Measurements from ENCODE around the gene STOML1.
"Not testable (repeated sequence)": the region's sequence is repeated elsewhere in the genome, so short reads cannot be mapped to it uniquely, and the experiment has no call there.

STOML1 gene

DNA sequence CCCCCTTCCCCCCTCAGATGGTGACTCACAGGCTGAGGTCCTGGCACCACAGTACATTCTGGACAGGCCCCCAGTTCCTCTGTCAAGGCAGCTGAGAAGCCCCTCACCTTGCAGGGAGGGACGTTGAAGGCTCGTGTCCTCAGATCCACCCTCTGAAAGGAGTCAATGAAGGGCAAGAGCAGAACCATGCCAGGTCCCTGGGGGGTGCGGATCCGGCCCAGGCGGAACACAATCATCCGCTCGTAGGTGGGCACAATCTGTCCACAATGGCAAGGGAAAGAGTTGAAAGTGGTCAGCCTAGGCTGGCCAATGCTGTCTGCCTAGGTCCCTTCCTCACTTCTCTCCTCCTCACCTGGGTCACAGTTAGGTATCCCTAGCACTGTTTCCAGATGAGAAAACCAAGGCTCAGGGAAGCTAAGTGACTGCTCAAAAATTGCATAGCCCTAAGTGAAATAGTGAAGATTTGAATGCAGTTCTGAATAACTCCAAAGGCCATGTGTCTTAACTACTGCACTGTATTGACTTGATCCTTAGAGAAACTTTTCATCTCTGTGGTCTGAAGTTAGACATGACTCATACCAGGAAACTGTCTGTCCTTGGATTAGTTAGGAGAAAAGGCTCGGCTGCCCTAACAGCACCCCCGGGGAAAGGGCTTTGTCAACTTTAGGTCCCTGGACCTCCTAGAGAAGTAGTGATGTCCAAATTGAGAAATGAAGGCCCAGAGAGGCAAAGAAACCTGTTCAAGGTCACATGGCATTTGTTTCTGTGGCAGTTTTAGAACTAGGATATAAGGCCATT, 2.9 kb downstream of the STOML1 start:
- no peak for DNase-seq (ENCODE audit: low read depth, low spot score)
- H3K4me3 ChIP-seq (ENCODE audit: low read length) = no peak overlapping the region

DNA sequence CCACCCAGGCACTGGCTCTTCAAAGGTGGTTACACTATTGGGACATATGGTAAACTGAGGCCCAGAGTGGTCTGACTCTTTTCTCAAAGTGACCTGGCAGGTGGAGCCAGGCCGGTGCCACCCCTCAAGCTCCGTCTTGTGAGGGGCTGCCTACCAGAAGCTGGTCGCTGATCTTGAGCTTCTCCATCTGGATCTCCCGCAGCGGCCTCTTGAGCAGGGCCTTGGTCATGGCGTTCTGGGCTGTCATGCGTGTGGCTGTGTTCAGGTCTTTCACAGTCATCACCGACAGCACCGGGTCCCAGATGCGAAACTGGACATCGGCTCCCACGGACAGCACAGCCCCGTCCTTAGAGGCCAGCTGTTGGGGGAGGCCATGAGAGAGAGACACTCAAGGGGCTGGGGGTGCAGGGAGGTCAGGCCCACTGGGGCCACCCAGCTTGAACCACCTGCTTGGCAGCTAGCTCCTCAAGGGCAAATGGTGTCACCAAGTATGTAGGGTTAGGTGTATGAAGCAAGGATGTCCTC, 3.6 kb downstream of the STOML1 start:
- DNase-seq (ENCODE audit: low read depth, low spot score) = no peak
- H3K4me3 ChIP-seq (ENCODE audit: low read length) = no peak overlapping the region

DNA sequence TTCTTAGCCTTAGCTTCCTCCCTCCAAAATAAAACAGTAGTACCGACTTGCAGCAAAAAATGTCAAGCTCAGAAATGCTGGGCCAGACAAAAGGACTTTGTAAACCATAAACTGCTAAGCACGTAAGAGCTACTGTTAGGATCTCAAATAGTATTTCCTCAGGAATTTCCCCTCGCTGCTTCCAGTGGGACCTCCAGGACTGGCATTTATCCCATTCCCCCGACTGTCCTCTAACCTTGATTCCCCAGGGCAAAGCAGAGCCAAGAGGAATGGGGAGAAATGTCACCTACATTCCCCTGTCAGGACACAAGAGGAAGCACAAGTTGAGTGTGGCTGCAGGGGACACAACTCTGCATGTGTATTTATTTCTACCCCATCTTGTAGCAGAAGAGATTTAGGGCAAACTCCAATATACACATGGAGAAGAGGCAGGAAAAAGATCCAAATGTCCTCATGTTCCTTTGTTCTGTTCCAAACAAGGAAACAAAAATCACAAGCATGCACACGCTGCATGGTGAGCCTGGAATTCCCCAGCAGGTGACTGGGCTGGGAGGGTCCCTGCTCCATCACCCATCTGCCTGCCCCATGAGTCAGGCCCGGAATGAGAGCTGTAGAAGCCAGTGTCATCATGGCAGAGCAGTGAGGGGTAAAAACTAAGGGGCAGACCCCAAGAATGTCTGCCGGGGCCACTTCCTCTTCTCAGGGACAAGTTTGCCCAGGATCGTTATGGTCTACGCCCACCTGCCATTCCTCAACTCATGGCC, 4.2 kb downstream of the STOML1 start:
- no peak for DNase-seq (ENCODE audit: low read depth, low spot score)
- H3K4me3 ChIP-seq (ENCODE audit: low read length) = no peak overlapping the region

DNA sequence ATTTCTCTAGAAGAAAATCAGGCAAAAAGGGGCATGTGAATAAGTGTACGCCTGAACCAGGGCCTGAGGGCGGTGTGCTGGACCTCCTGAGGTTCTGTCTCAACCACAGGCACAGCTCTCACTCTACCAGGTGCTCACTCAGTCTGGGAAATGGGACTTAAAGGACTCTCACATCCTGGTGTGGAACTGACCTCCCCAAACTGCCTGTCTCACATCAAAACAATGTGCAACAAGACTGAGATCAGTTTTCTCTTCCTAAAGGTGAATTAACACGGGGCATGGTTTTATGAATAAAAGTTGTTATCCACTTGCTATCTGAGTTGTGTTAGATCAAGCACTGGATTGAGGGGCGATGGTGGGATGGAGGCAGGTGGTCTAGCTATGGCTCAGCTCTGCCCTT, 4.8 kb downstream of the STOML1 start:
- no peak overlapping the region for H3K4me3 ChIP-seq (ENCODE audit: low read length)
- no peak for DNase-seq (ENCODE audit: low read depth, low spot score)

DNA sequence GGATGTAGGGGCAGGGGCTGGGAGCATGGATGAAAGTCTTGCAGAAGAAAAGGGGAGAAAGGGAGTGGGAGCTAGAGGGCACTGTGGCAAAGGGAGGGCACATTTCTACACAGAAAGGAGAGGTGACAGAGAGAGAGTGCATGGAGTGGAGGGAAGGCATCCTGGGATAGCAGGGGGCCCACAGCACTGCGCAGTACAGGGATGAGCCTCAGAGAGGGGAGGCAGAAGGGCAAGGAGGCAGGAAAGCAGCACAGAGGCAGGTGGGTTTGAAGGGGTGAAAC, 5.4 kb downstream of the STOML1 start:
- DNase-seq (ENCODE audit: low read depth, low spot score) = no peak
- no peak overlapping the region for H3K4me3 ChIP-seq (ENCODE audit: low read length)

DNA sequence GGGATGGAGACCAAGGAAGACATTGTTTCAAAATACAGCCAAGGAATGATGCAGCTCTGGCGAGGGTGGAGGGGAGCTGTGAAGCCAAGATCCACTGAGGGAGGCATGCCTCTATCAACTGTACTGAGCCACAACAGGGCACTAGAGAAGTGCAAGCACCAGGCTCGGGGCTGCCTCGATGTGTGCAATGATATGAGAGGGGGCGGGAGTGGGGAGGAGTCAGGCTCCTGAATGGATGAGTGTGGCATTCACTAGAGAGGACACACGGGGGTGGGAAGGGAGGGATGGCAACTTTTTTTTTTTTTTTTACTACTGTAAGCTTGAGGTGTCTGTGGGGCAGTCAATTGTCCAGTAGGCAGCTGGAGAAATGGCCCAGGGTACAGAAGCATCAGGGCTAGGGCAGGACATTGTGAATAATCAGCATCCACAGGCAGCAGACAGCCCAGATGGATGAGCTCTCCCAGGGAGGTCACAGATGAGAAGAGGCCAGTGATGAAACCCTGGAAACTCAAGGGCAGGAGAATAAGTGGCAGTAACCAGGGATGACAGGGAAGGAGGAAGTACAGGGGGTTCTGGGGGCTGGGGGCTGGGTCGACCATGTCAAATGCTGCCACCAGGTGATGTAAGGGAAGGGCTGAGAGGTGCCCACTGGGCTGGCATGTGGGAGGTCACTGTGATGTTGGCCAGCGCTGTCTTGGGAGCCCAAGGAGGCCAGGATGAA, 5.9 kb downstream of the STOML1 start:
- H3K4me3 ChIP-seq (ENCODE audit: low read length) = no peak overlapping the region
- no peak for DNase-seq (ENCODE audit: low read depth, low spot score)

DNA sequence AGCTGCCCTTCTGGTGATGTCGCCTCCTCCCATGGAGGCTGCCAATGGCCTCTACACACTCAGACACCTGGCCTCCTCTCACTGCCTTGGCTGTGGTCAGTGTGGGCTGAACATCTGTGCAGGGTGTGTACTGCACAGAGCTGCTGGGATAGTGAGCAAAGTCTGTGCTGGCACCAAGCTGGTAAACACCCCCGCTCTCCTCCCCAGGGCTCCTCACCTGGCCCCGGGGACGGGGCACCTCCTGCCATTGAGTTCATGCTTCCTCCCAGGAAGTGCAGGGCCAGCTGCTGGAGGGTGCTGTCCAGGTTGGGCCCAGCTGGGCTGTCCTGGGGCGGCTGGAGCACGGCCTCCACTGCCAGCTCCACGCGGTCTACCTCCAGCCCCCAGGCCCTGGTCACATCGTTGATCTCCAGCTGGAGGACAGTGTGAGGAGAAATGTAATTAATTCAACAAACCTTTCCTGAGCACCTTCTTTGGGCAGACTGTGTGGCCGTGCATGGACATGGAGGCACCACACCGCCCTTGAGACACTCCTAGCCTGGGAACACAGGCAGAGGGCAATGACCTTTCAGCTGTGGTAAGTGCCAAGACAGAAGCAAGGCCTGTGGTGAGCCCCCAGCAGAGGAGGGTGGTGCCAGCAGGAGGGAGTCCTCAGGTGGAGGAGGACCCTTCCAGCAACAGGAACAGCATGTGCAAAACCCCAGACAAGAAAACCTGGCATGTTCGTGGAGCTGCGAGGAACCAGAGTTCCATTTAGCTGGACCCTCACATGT, 6.8 kb downstream of the STOML1 start:
- DNase-seq (ENCODE audit: low read depth, low spot score) = peak; percentile 72
- H3K4me3 ChIP-seq (ENCODE audit: low read length) = no peak overlapping the region

DNA sequence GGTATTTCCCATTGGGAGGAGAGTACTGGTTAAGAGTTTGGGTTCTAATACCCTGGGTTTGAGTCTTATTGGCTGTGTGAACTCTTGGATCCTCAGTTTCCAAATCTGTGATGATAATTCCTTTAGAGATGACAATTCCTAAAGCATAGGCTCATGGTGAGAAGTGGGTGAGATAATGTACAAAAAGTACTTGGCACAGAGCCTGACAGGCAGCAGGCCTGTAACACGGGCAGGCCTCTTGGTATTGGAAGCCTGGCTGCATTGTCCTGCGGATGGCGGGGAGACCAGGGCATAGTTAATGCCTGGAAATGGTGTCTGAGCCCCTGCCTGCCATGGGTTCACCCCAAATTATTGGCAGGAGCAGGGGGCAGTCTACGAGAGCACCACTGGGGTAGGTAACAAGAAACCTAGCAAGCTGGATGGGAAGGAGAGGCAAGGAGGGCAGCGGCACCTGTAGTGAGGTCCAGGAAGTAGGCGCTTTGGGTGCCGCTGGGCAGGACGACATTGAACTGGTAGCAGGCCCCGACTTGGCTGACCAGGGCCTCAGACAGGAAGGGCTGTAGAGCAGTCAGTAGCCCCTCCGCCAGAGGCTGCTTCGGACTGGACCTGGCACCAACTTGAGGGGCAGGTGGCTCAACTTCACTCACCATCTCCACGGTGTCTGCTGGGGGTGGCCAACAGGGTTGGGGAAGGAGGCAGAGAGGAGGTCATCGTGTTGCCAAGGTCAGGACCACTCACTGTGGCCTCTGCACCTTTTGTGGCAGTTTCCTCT, 7.7 kb downstream of the STOML1 start:
- no peak overlapping the region for H3K4me3 ChIP-seq (ENCODE audit: low read length)
- no peak for DNase-seq (ENCODE audit: low read depth, low spot score)

DNA sequence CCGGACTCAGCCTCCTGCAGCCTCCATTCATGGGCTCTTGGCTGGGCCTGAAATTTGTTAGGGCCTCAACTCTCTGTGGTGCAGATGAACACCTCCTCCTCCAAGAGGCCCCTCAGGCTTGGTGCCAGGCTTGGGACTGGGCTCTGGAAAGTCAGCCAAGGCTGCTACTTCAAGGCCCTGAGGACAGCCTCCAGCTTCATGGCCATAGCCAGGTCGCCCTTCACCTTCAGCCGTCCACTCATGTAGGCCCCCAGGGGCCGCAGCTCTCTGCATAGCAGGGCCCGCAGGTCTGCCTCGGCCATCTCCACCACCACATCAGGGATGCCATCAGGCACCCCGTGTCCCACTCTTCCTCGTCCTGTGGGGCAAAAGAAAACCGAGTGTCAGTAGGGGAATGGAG, 8.3 kb downstream of the STOML1 start:
- H3K4me3 ChIP-seq (ENCODE audit: low read length) = no peak overlapping the region
- DNase-seq (ENCODE audit: low read depth, low spot score) = no peak

DNA sequence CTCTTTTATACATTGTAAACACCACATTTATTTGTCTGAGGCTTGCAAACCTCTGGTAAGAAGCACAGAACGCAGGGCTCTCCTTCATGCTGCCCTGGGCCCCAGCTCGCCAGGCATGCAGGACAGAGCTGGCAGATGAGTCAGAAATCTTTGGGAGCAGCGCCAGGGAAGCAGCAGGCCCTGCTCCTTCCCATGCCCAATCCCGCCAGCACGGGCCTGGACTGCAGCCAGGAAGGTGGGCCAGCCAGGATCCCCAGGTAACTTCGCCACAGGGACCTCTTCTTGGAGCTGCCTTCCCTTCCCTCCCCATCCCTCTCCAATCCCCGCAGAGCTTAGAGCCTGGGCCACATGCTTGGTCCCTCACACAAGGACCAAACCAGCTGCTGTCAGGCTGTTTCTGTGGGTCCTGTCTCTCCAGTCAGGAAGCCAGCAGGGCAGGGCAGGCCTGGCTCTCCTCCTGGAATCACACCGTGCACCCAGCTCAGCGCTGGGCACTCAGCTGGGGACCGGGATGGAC, 8.8 kb downstream of the STOML1 start:
- no peak for DNase-seq (ENCODE audit: low read depth, low spot score)
- H3K4me3 ChIP-seq (ENCODE audit: low read length) = no peak overlapping the region

DNA sequence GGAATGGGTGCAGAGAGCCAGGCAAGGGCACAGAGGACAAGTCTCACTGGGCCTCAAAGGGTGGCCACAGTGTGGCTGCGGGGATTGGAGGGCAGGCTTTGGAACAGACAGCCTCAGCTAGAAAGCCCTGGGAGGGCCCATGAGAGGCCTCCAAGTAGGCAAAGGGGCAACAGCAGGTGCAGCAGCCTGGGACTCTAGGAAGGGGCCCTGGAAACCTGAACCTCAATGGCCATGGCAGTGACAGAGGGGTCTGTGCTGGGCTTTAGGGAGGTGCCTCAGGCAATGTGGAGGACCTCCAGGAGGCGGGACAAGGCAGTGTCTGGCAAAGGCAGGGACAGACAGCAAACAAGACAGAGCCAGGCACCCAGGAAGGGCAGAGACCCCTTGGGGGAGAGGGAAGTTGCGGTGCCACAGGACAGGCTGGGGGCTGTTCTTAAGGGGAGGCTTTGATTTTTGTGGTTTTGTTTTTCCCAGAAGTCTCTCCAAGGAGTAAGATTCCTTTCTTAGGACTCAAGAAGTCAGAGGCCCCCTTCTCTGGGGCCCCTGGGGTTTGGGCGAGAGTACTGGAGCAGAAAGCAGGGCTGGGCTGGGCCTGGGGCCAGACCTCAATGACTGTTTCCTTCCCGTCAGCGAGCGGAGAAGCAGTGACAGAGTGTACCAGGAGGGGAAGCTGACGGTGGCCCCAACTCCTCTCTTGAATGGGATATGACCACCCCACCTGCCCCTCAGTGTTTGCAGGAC, 9.7 kb downstream of the STOML1 start:
- DNase-seq (ENCODE audit: low read depth, low spot score) = no peak
- H3K4me3 ChIP-seq (ENCODE audit: low read length) = no peak overlapping the region

DNA sequence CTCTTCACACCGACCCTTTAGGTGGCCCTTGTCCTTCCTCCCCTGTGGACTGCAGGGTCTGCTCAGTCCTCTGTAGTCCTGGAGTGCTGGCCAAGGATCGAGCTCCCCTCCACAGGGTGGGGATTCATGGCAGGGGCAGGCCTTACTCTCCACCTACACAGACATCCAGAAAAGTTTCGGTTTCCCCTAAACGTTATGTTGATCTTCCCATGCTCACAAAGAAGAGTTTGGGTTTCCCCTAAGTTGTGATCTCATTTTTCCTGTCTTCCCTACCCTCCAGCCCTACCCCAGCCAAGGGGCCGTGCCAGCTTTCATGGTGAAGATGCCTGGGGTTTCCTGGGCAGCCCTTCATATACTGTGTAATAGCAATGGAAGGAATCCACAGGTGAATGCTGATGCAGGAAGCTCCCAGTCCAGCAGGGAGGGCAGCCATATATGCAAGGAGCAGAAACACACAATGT, 10.3 kb downstream of the STOML1 start:
- no peak overlapping the region for H3K4me3 ChIP-seq (ENCODE audit: low read length)

DNA sequence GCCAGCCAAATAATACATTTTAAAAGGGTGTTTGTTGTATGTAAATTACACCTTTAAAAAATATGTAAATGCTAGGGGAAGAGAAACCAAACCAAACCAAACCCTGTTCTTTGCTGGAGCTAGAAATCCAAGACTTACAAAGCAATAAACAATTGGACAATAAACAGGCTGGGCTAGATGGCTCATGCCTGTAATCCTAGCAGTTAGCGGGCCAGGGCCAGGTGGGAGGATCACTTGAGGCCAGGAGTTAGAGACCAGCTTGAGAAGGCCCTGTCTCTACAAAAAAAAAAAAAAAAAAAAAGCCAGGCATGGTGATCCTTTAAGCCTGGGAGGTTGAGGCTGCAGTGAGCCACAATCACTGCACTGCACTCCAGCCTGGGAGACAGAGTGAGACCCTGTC, 12.5 kb downstream of the STOML1 start:
- H3K4me3 ChIP-seq (ENCODE audit: low read length) = no peak overlapping the region
- DNase-seq (ENCODE audit: low read depth, low spot score) = no peak

More for the DNA sequence above, 10.3 kb downstream of the STOML1 start:
- DNase-seq (ENCODE audit: low read depth, low spot score) = no peak

DNA sequence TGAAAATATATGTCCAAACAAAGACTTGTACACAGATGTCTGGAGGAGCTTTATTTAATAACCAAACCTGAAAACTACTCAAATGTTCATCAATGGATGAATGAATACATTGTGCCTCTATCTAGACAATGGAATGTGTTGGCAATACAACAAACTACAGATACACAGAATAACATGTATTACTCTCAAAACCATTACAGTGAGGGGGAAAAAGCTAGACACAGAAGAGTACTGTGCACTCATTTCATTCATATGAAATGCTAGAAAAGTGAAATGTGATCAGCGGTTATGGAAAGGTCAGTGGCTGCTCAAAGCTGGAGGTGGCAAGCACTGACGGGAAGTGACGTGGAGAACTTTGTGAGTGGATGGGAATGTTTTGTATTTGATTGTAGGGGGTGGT, 13.2 kb downstream of the STOML1 start:
- H3K4me3 ChIP-seq (ENCODE audit: low read length) = no peak overlapping the region
- DNase-seq (ENCODE audit: low read depth, low spot score) = no peak

DNA sequence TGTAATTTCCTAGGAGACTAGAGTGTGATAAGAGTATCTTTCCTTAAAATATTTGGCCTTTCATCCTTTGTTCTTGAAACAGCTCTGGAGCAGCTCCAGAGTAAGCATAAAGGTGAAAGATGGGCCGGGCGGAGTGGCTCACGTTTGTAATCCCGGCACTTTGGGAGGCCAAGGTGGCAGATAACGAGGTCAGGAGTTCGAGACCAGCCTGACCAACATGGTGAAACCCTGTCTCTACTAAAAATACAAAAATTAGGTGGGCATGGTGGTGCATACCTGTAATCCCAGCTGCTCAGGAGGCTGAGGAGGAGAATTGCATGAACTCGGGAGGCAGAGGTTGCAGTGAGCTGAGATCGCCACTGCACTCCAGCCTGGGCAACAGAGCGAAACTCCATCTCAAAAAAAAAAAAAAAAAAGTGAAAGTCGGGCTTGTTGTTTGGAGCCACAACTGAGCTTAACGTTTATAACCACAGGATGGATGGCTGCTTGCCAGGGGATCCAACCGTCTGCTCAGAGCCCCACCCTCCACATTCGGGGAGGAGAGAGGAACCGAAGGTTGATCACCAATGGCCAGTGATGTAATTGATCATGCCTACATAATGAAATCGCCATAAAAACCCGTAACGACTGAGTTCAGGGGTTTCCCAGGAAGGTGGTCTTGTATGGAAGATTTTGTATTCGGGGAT, 16.5 kb downstream of the STOML1 start:
- H3K4me3 ChIP-seq (ENCODE audit: low read length) = peak overlapping the region; percentile 8
- peak; percentile 91 for DNase-seq (ENCODE audit: low read depth, low spot score)

DNA sequence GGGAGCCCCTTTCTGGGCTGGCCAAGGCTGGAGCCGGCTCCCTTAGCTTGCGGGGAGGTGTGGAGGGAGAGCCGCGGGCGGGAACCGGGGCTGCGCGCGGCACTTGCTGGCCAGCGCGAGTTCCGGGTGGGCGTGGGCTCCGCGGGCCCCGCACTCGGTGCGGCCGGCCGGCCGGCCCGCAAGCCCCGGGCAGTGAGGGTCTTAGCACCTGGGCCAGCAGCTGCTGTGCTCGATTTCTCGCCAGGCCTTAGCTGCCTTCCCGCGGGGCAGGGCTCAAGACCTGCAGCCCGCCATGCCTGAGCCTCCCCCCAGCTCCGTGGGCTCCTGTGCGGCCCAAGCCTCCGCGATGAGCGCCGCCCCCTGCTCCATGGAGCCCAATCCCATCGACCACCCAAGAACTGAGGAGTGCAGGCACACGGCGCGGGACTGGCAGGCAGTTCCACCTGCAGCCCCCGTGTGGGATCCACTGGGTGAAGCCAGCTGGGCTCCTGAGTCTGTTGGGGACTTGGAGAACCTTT, 18.4 kb downstream of the STOML1 start:
- DNase-seq (ENCODE audit: low read depth, low spot score); H3K4me3 ChIP-seq (ENCODE audit: low read length): not testable (repeated sequence)

Measured in Jurkat, Clone E6-1 (cell line).